OCI-LY7 (cell line): ENCODE measurements around the gene NKAIN2.

ENCODE experiments used
- EZH2phosphoT487 ChIP-seq: fragments of 200-600 bp; sonication (generic); IDR thresholded peaks from 2 replicates; pipeline ENCODE4 v1.6.1; 2018; ENCODE audit warnings: low read depth, borderline replicate concordance, mild to moderate bottlenecking, mixed run types, antibody characterized with exemption, low read length, moderate library complexity, mixed read lengths
- TF ChIP-seq, protein P1 (sequence below): fragments of 200-600 bp; sonication (generic); conservative IDR thresholded peaks from 2 replicates; pipeline ENCODE4 v1.5.1; 2014; ENCODE audit warnings: mild to moderate bottlenecking, antibody characterized with exemption, low read length, moderate library complexity, mixed read lengths

DNA sequence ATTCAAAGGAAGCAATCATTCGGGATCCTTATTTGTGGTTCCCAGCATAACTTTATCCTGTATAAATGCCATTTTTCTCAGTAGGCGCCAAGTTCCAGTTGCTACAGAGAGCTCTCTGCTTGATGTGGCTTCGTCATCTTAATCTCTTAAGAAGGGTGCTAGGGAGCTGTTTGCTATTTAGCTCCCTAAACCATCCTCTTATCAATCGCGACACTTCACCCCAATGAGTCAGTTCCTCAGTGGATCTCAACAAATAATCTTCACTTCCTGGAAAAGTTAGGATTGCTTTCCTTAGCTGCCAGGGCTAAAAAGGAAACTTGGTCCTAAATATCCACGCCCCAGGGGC, 1.3 kb upstream of the NKAIN2 start:
- TF ChIP-seq, protein P1, sequence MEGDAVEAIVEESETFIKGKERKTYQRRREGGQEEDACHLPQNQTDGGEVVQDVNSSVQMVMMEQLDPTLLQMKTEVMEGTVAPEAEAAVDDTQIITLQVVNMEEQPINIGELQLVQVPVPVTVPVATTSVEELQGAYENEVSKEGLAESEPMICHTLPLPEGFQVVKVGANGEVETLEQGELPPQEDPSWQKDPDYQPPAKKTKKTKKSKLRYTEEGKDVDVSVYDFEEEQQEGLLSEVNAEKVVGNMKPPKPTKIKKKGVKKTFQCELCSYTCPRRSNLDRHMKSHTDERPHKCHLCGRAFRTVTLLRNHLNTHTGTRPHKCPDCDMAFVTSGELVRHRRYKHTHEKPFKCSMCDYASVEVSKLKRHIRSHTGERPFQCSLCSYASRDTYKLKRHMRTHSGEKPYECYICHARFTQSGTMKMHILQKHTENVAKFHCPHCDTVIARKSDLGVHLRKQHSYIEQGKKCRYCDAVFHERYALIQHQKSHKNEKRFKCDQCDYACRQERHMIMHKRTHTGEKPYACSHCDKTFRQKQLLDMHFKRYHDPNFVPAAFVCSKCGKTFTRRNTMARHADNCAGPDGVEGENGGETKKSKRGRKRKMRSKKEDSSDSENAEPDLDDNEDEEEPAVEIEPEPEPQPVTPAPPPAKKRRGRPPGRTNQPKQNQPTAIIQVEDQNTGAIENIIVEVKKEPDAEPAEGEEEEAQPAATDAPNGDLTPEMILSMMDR, result no peak
- TF ChIP-seq EZH2phosphoT487, result no peak
